Ovary (tissue), 3 donors: ENCODE measurements around the gene GRIN2D.

ENCODE experiments used
- CTCF ChIP-seq, 3 donors: fragments of 450-650 bp in 2 of 3; fragments of 200-600 bp in 1 of 3; IDR thresholded peaks; one replicate each; pipeline versions ENCODE4 v1.5.1 to v1.8.0; 2016 to 2022; ENCODE audit warnings: antibody characterized with exemption in 3 of 3, mild to moderate bottlenecking in 1 of 3
- POLR2A ChIP-seq: fragments of 450-650 bp; IDR thresholded peaks from one replicate; pipeline ENCODE4 v1.6.1; 2017; ENCODE audit warnings: antibody characterized with exemption, mild to moderate bottlenecking, moderate library complexity
- donor health status: DM: no; HTN: no; CAD: no.

- TF ChIP-seq CTCF (IDR thresholded peaks at IDR 0.05) (no peak), POLR2A (no peak)
These were observed 24.5 kb upstream of the GRIN2D start for GRCh38 chr19:48368936-48369335.
